ENCODE measurements around the gene CACNG1. TPM values are rescaled to one million over a fixed set of nuclear protein-coding genes. Genes with fewer than 3 reads are reported as not detected.

Gene CACNG1
- total RNA-seq, 1 experiment from 2014 or later = not detected

DNA sequence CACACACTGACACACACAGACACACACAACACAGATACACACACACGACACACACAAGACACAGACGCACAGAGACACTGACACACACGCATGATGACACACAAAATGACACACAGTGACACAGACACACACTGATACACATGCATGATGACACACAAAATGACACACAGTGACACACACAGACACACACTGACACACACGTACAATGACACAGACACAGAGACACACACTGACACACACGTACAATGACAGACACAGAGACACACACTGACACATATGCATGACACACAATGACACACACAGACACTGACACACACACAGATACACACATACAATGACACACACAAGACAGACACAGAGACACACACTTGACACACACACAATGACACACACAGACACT is 10.3 kb downstream of the CACNG1 start:
- DNase-seq = no peak
- intact Hi-C loops (cut with micrococcal nuclease; ENCODE audit: unreplicated experiment) = no loop called here
- no peak overlapping the region for H3K4me3 Mint-ChIP-seq (ENCODE audit: low read depth, unreplicated experiment)
- CTCF ChIA-PET = no interaction called here
- no peak overlapping the region for H3K27ac Mint-ChIP-seq (ENCODE audit: unreplicated experiment)
- H3K27me3 Mint-ChIP-seq (ENCODE audit: unreplicated experiment) = peaks cover 10% of the 10 kb centered on the region
- H3K36me3 Mint-ChIP-seq (ENCODE audit: insufficient read depth, unreplicated experiment) = no peaks in the 10 kb centered on the region
- TF ChIP-seq, protein P1, sequence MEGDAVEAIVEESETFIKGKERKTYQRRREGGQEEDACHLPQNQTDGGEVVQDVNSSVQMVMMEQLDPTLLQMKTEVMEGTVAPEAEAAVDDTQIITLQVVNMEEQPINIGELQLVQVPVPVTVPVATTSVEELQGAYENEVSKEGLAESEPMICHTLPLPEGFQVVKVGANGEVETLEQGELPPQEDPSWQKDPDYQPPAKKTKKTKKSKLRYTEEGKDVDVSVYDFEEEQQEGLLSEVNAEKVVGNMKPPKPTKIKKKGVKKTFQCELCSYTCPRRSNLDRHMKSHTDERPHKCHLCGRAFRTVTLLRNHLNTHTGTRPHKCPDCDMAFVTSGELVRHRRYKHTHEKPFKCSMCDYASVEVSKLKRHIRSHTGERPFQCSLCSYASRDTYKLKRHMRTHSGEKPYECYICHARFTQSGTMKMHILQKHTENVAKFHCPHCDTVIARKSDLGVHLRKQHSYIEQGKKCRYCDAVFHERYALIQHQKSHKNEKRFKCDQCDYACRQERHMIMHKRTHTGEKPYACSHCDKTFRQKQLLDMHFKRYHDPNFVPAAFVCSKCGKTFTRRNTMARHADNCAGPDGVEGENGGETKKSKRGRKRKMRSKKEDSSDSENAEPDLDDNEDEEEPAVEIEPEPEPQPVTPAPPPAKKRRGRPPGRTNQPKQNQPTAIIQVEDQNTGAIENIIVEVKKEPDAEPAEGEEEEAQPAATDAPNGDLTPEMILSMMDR (IDR thresholded peaks at IDR 0.05; ENCODE audit: unreplicated experiment) = no peak
- no peaks in the 10 kb centered on the region for H3K4me1 Mint-ChIP-seq (ENCODE audit: low read depth, unreplicated experiment)
- no TSS peak for BruUV-seq (replicated peaks)
- no peaks in the 10 kb centered on the region for H3K9me3 Mint-ChIP-seq (ENCODE audit: low read depth, unreplicated experiment)

GRCh38 chr17:67055041-67055443 is 10.7 kb downstream of the CACNG1 start:
- intact Hi-C loops (cut with micrococcal nuclease; ENCODE audit: unreplicated experiment) = no loop called here
- no TSS peak for BruUV-seq (replicated peaks)
- H3K36me3 Mint-ChIP-seq (ENCODE audit: insufficient read depth, unreplicated experiment) = no peaks in the 10 kb centered on the region
- H3K4me3 Mint-ChIP-seq (ENCODE audit: low read depth, unreplicated experiment) = no peak overlapping the region
- DNase-seq = no peak
- H3K27ac Mint-ChIP-seq (ENCODE audit: unreplicated experiment) = no peak overlapping the region
- no peaks in the 10 kb centered on the region for H3K4me1 Mint-ChIP-seq (ENCODE audit: low read depth, unreplicated experiment)
- H3K27me3 Mint-ChIP-seq (ENCODE audit: unreplicated experiment) = peaks cover 10% of the 10 kb centered on the region
- CTCF ChIA-PET = no interaction called here
- H3K9me3 Mint-ChIP-seq (ENCODE audit: low read depth, unreplicated experiment) = no peaks in the 10 kb centered on the region
- TF ChIP-seq, protein P1 (IDR thresholded peaks at IDR 0.05; ENCODE audit: unreplicated experiment) = no peak

DNA sequence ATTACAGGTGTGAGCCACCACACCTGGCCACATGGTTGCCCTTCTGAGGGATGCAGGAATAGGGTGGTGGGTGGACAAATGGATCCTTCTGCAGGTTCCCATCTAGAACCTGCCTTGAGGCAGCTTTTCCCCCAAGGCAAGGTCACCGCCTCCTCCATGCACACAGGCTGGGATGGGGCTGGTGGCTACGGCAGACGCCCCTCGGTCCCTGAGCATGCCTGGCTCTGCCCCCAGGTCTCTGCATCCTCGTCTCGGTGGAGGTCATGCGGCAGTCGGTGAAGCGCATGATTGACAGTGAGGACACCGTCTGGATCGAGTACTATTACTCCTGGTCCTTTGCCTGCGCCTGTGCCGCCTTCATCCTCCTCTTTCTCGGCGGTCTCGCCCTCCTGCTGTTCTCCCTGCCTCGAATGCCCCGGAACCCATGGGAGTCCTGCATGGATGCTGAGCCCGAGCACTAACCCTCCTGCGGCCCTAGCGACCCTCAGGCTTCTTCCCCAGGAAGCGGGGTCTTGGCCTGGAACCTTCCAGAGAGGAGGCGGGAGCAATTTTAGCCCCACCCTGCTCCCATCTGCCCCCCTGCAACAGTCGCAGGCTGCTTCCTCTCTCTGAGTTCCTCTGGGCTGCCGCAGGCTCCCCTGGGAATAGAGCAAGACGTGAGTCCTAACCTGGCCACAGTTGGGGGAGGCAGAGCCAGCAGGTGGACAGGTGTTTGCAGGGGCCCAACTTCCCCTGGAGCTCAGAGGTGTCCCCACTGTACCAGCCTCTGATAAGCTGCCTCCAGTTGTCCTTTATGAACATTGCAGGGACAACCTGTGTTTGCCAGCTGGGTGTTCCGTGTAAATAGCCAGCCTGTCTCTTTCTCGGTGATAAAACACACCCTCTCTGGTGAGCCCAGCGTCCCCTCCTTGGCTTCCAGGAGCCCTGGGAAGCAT is 11.7 kb downstream of the CACNG1 start:
- Mint-ChIP-seq H3K27ac (ENCODE audit: unreplicated experiment) (no peak overlapping the region), H3K4me1 (ENCODE audit: low read depth, unreplicated experiment) (no peaks in the 10 kb centered on the region)

DNA sequence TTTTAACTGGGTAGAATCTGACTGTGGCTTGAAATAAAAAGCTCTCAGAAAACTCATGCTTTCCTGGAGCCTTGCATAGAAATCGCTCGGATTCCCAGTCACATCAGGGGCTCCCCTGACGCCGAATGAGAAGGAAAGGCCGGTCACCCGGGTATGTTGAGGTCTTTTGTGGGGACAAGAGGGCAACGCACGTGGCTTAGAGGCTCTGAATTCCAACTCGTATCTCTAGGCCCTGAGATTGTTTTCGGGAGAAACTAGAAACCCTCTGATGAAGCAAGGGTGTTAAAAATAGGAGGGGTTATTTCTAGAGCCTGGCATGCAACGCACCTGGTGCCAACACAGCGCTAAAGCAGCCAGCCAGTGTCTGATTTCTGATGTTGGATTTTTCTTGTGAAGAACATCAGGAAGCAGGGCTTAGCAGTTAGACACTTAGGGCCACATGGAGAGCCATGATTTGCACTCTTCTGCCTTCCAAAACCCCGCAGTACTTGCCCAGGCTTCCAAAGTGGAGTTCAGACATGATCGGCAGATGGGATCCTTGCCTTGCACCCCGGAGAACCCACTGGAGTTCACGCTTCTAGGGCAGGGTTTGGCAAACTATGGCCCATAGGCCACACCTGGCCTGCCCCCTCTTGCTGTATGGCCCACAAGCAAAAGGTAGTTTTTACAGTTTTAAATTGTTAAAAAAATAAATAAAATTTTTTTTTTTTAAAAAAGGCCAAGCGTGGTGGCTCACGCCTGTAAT is 12.6 kb downstream of the CACNG1 start:
- no peaks in the 10 kb centered on the region for H3K36me3 Mint-ChIP-seq (ENCODE audit: insufficient read depth, unreplicated experiment)

More for the DNA sequence above, 11.7 kb downstream of the CACNG1 start:
- Mint-ChIP-seq H3K4me3 (ENCODE audit: low read depth, unreplicated experiment) (no peak overlapping the region), H3K36me3 (ENCODE audit: insufficient read depth, unreplicated experiment) (no peaks in the 10 kb centered on the region), H3K27me3 (ENCODE audit: unreplicated experiment) (peaks cover 10% of the 10 kb centered on the region), H3K9me3 (ENCODE audit: low read depth, unreplicated experiment) (no peaks in the 10 kb centered on the region)
- TF ChIP-seq, protein P1 (IDR thresholded peaks at IDR 0.05; ENCODE audit: unreplicated experiment) = no peak
- no TSS peak for BruUV-seq (replicated peaks)
- intact Hi-C loops (cut with micrococcal nuclease; ENCODE audit: unreplicated experiment) = no loop called here
- CTCF ChIA-PET = no interaction called here
- no peak for DNase-seq

More for the DNA sequence above, 12.6 kb downstream of the CACNG1 start:
- CTCF ChIA-PET = no interaction called here
- no peak overlapping the region for H3K4me3 Mint-ChIP-seq (ENCODE audit: low read depth, unreplicated experiment)
- no peaks in the 10 kb centered on the region for H3K9me3 Mint-ChIP-seq (ENCODE audit: low read depth, unreplicated experiment)
- BruUV-seq (replicated peaks) = no TSS peak
- no peak overlapping the region for H3K27ac Mint-ChIP-seq (ENCODE audit: unreplicated experiment)
- H3K4me1 Mint-ChIP-seq (ENCODE audit: low read depth, unreplicated experiment) = no peaks in the 10 kb centered on the region
- TF ChIP-seq, protein P1 (IDR thresholded peaks at IDR 0.05; ENCODE audit: unreplicated experiment) = no peak
- no peak for DNase-seq
- peaks cover 3% of the 10 kb centered on the region for H3K27me3 Mint-ChIP-seq (ENCODE audit: unreplicated experiment)
- intact Hi-C loops (cut with micrococcal nuclease; ENCODE audit: unreplicated experiment) = no loop called here
